Smooth muscle cell (in vitro differentiated cells): ENCODE data around the gene TMEM179. TPM values are rescaled to one million over a fixed set of nuclear protein-coding genes. Genes with fewer than 3 reads are reported as not detected.
"Not testable (repeated sequence)": the region's sequence is repeated elsewhere in the genome, so short reads cannot be mapped to it uniquely, and the experiment has no call there.

ENCODE experiments used
- DNase-seq: peaks from one replicate; lab custom pipeline; 2025; ENCODE audit not compliant: unreplicated experiment; lab: John Stamatoyannopoulos, UW
- H2AFZ ChIP-seq: fragments of 200-600 bp; sonication (generic); 2 replicates; pipeline ENCODE4 v1.6.0; 2016; ENCODE audit warnings: antibody characterized with exemption, low read depth, mild to moderate bottlenecking
- H3F3A ChIP-seq: fragments of 200-600 bp; sonication (generic); 2 replicates; pipeline ENCODE4 v1.6.0; 2017; ENCODE audit warnings: antibody characterized with exemption, low read depth
- H3K27ac ChIP-seq: fragments of 200-600 bp; sonication (generic); 2 replicates; pipeline ENCODE4 v1.5.1; 2016; ENCODE audit warnings: low read depth, mild to moderate bottlenecking
- H3K27me3 ChIP-seq: fragments of 200-600 bp; sonication (generic); 2 replicates; pipeline ENCODE4 v1.6.1; 2016; ENCODE audit warnings: low read depth, mild to moderate bottlenecking
- H3K36me3 ChIP-seq: fragments of 200-600 bp; sonication (generic); 2 replicates; pipeline ENCODE4 v1.5.1; 2016; ENCODE audit warnings: low read depth
- H3K4me1 ChIP-seq: fragments of 200-600 bp; sonication (generic); 2 replicates; pipeline ENCODE4 v1.5.1; 2016; ENCODE audit warnings: low read depth
- H3K4me2 ChIP-seq: fragments of 200-600 bp; sonication (generic); 2 replicates; pipeline ENCODE4 v1.6.0; 2016; ENCODE audit warnings: mild to moderate bottlenecking
- H3K4me3 ChIP-seq: fragments of 200-600 bp; sonication (generic); 2 replicates; pipeline ENCODE4 v1.5.1; 2016; ENCODE audit warnings: mild to moderate bottlenecking
- H3K79me2 ChIP-seq: fragments of 200-600 bp; sonication (generic); 2 replicates; pipeline ENCODE4 v1.6.0; 2016; ENCODE audit warnings: low read depth, mild to moderate bottlenecking
- H3K9ac ChIP-seq: fragments of 200-600 bp; sonication (generic); 2 replicates; pipeline ENCODE4 v1.6.0; 2016; ENCODE audit warnings: low read depth
- H3K9me3 ChIP-seq: fragments of 200-600 bp; sonication (generic); replicated peaks from 2 replicates; pipeline ENCODE4 v1.5.1; 2016; ENCODE audit warnings: low read depth
- H4K20me1 ChIP-seq: fragments of 200-600 bp; sonication (generic); 2 replicates; pipeline ENCODE4 v1.6.0; 2016; ENCODE audit warnings: low read depth
- CTCF ChIP-seq: fragments of 200-600 bp; sonication (generic); IDR thresholded peaks from 2 replicates; pipeline ENCODE4 v1.5.1; 2017; ENCODE audit warnings: borderline replicate concordance, mild to moderate bottlenecking, antibody characterized with exemption; ENCODE audit not compliant: insufficient read depth, poor library complexity, severe bottlenecking
- WGBS: methylation state at CpG from one replicate; pipeline ENCODE4 v1.1.7; 2016; ENCODE audit warnings: low lambda C conversion rate; 5-methylcytosine and 5-hydroxymethylcytosine counted together
- polyA plus RNA-seq: library from polyadenylated mRNA; unstranded; fragments of >200 nt; fragmentation: Nextera tagmentation; extraction: Ambion mirVana; gene quantifications from 2 replicates; pipeline ENCODE4 v1.2.1, GENCODE V29; 2016
- total RNA-seq: library from RNA; depleted of rRNA; stranded (reverse); fragments of >200 nt; gene quantifications from 2 replicates; pipeline ENCODE4 v1.2.3, GENCODE V29; 2014

Gene TMEM179
- total and polyA plus RNA-seq, 2 experiments from 2014 or later: 0.87 to 4.8 TPM

- Histone ChIP-seq H3K4me1 (no peaks in the 10 kb centered on the region), H3F3A (no peaks in the 10 kb centered on the region), H3K4me3 (no peak overlapping the region), H3K27ac (no peak overlapping the region), H3K9me3 (no peaks in the 10 kb centered on the region), H3K9ac (no peak overlapping the region), H3K27me3 (no peaks in the 10 kb centered on the region), H3K79me2 (no peaks in the 10 kb centered on the region), H4K20me1 (no peaks in the 10 kb centered on the region), H2AFZ (no peak overlapping the region), H3K36me3 (no peaks in the 10 kb centered on the region), H3K4me2 (no peak overlapping the region)
- TF ChIP-seq CTCF: no peak
- WGBS: 89% methylated on average over 5 of the region's 5 CpGs
- DNase-seq: no peak
Measured at GRCh38 chr14:104637546-104638003, 33.0 kb upstream of the TMEM179 start.

GRCh38 chr14:104636846-104637545 lies 32.4 kb upstream of the TMEM179 start:
- not testable (repeated sequence) for H3K79me2 ChIP-seq, H3K9ac ChIP-seq, H3K36me3 ChIP-seq, H3K4me2 ChIP-seq, H3K27me3 ChIP-seq, H3K4me3 ChIP-seq, H3K9me3 ChIP-seq, DNase-seq, H3K27ac ChIP-seq, H3F3A ChIP-seq, H3K4me1 ChIP-seq, H4K20me1 ChIP-seq, H2AFZ ChIP-seq
- WGBS: 94% methylated on average over 39 of the region's 39 CpGs

GRCh38 chr14:104636131-104636530 lies 31.6 kb upstream of the TMEM179 start:
- Histone ChIP-seq H3K4me1 (no peaks in the 10 kb centered on the region), H3K4me2 (no peak overlapping the region), H3K79me2 (no peaks in the 10 kb centered on the region), H2AFZ (no peak overlapping the region), H3K36me3 (no peaks in the 10 kb centered on the region), H3K9ac (no peak overlapping the region), H3K4me3 (no peak overlapping the region), H3K27ac (no peak overlapping the region), H3K27me3 (no peaks in the 10 kb centered on the region), H3F3A (no peaks in the 10 kb centered on the region), H4K20me1 (no peaks in the 10 kb centered on the region), H3K9me3 (no peaks in the 10 kb centered on the region)
- WGBS: 93% methylated on average over 11 of the region's 11 CpGs
- no peak for DNase-seq
- TF ChIP-seq CTCF: no peak

- no peaks in the 10 kb centered on the region for H4K20me1 ChIP-seq
- H3F3A ChIP-seq: no peaks in the 10 kb centered on the region
- H3K9me3 ChIP-seq: no peaks in the 10 kb centered on the region
- H2AFZ ChIP-seq: no peak overlapping the region
- no peak overlapping the region for H3K4me3 ChIP-seq
- no peak for DNase-seq
- no peak overlapping the region for H3K27ac ChIP-seq
- no peak overlapping the region for H3K4me2 ChIP-seq
- H3K4me1 ChIP-seq: no peaks in the 10 kb centered on the region
- WGBS: 85% methylated on average over 13 of the region's 14 CpGs
- H3K79me2 ChIP-seq: no peaks in the 10 kb centered on the region
- TF ChIP-seq CTCF: no peak
- H3K9ac ChIP-seq: no peak overlapping the region
- H3K27me3 ChIP-seq: no peaks in the 10 kb centered on the region
- H3K36me3 ChIP-seq: no peaks in the 10 kb centered on the region
Measured at GRCh38 chr14:104635717-104636116, 31.1 kb upstream of the TMEM179 start.
